ENCODE results near the gene PSME3. TPM values are rescaled to one million over a fixed set of nuclear protein-coding genes. Genes with fewer than 3 reads are reported as not detected.

Gene PSME3
- total and polyA plus RNA-seq, 2 of the 13 experiments (the other 11 are each of a cell fraction or from before 2014, with no cell fraction given), result 66.3 to 135 TPM

GRCh38 chr17:42832934-42833766 lies at the start of gene PSME3 (continued):
- TF ChIP-seq ZNF318 (CRISPR knock-in tag; IDR thresholded peaks at IDR 0.05), result peak; percentile 41; the same call in 1 of the 2 replicates
- no peak; the same call in 1 of the 2 replicates for TF ChIP-seq NFE2 (CRISPR knock-in tag; IDR thresholded peaks at IDR 0.05)
- TF ChIP-seq FOXO4 (CRISPR knock-in tag; conservative IDR thresholded peaks at IDR 0.05), result no peak
- TF ChIP-seq SIX4 (CRISPR knock-in tag; IDR thresholded peaks at IDR 0.05), result peak; percentile 35; the same call in 1 of the 2 replicates
- TF ChIP-seq TSC22D2 (CRISPR knock-in tag; IDR thresholded peaks at IDR 0.05; ENCODE audit: borderline replicate concordance), result peak; percentile 94; the same call in 1 of the 2 replicates
- TF ChIP-seq KLF12 (CRISPR knock-in tag; IDR thresholded peaks at IDR 0.05; ENCODE audit: borderline replicate concordance), result peak; percentile 77; the same call in 1 of the 2 replicates
- TF ChIP-seq ETS1 (CRISPR knock-in tag; IDR thresholded peaks at IDR 0.05), result no peak; the same call in 1 of the 2 replicates
- TF ChIP-seq SP1 (IDR thresholded peaks at IDR 0.05), result no peak
- peak; percentile 58 for TF ChIP-seq SP1 (CRISPR knock-in tag; IDR thresholded peaks at IDR 0.05)
- TF ChIP-seq SPEN (CRISPR knock-in tag; IDR thresholded peaks at IDR 0.05; ENCODE audit: low read depth), result peak; percentile 94
- no peak for TF ChIP-seq FOSL1 (CRISPR knock-in tag; IDR thresholded peaks at IDR 0.05; ENCODE audit: borderline replicate concordance)
- peak; percentile 80; the same call in 1 of the 2 replicates for TF ChIP-seq KLF9 (CRISPR knock-in tag; IDR thresholded peaks at IDR 0.05; ENCODE audit: low read depth)
- peak; percentile 69; the same call in 1 of the 2 replicates for TF ChIP-seq ZNF20 (CRISPR knock-in tag; IDR thresholded peaks at IDR 0.05)
- 0 out of 2 replicates have a peak, but pooled peaks have one; percentile 20 for TF ChIP-seq ZC3H4 (CRISPR knock-in tag; IDR thresholded peaks at IDR 0.05; ENCODE audit: borderline replicate concordance)
- peak; percentile 59; the same call in 1 of the 2 replicates for TF ChIP-seq ZNF225 (CRISPR knock-in tag; IDR thresholded peaks at IDR 0.05)
- TF ChIP-seq GLI4 (CRISPR knock-in tag; IDR thresholded peaks at IDR 0.05; ENCODE audit: borderline replicate concordance), result peak; percentile 50; the same call in 1 of the 2 replicates
- peak; percentile 92 for TF ChIP-seq ZNF329 (CRISPR knock-in tag; IDR thresholded peaks at IDR 0.05; ENCODE audit: low read depth)
- peak; percentile 77 for TF ChIP-seq ZBTB38 (CRISPR knock-in tag; IDR thresholded peaks at IDR 0.05)
- TF ChIP-seq TP53 (CRISPR knock-in tag; conservative IDR thresholded peaks at IDR 0.05), result peak; percentile 90

All from HepG2 (cell line).